Measurements from ENCODE around the gene TMEM181. TPM values are rescaled to one million over a fixed set of nuclear protein-coding genes. Genes with fewer than 3 reads are reported as not detected.

TMEM181 gene
- total and polyA plus RNA-seq, 2 experiments from 2014 or later = 20.0 to 46.9 TPM

GRCh38 chr6:158635427-158636073, 75.7 kb downstream of the TMEM181 start:
- no peak for DNase-seq (ENCODE audit: low spot score)
- Histone ChIP-seq H3K27ac (no peak overlapping the region), H3K4me3 (no peak overlapping the region), H3K4me2 (no peak overlapping the region), H2AFZ (no peak overlapping the region), H4K20me1 (ENCODE audit: insufficient read depth, poor library complexity, severe bottlenecking) (no peaks in the 10 kb centered on the region), H3K36me3 (replicated peaks; ENCODE audit: insufficient read depth, low read depth) (no peaks in the 10 kb centered on the region), H3K79me2 (peaks cover 21% of the 10 kb centered on the region), H3K9me3 (ENCODE audit: low read depth) (no peaks in the 10 kb centered on the region), H3K4me1 (ENCODE audit: insufficient read depth) (peaks cover 11% of the 10 kb centered on the region), H3K27me3 (no peaks in the 10 kb centered on the region), H3K9me2 (replicated peaks; ENCODE audit: insufficient read depth) (no peaks in the 10 kb centered on the region)
- TF ChIP-seq CTCF (IDR thresholded peaks at IDR 0.05; ENCODE audit: poor library complexity) = no peak
- no peak for TF ChIP-seq EZH2phosphoT487 (IDR thresholded peaks at IDR 0.05; ENCODE audit: low read depth, severe bottlenecking, unreplicated experiment)
- TF ChIP-seq EZH2 (IDR thresholded peaks at IDR 0.05; ENCODE audit: borderline replicate concordance) = no peak
- 90% methylated on average over 7 of the region's 7 CpGs for WGBS (ENCODE audit: low lambda C conversion rate, missing lambda C conversion rate)

GRCh38 chr6:158636778-158637177, 76.9 kb downstream of the TMEM181 start:
- H3K4me1 ChIP-seq (ENCODE audit: insufficient read depth) = peaks cover 7% of the 10 kb centered on the region
- no peaks in the 10 kb centered on the region for H3K9me3 ChIP-seq (ENCODE audit: low read depth)
- no peak for TF ChIP-seq EZH2phosphoT487 (IDR thresholded peaks at IDR 0.05; ENCODE audit: low read depth, severe bottlenecking, unreplicated experiment)
- no peak overlapping the region for H3K27ac ChIP-seq
- no peaks in the 10 kb centered on the region for H3K27me3 ChIP-seq
- no peaks in the 10 kb centered on the region for H3K9me2 ChIP-seq (replicated peaks; ENCODE audit: insufficient read depth)
- H2AFZ ChIP-seq = no peak overlapping the region
- H3K4me3 ChIP-seq = no peak overlapping the region
- no peak overlapping the region for H3K4me2 ChIP-seq
- WGBS (ENCODE audit: low lambda C conversion rate, missing lambda C conversion rate) = 97% methylated on average over 8 of the region's 8 CpGs
- peaks cover 5% of the 10 kb centered on the region for H4K20me1 ChIP-seq (ENCODE audit: insufficient read depth, poor library complexity, severe bottlenecking)
- DNase-seq (ENCODE audit: low spot score) = no peak
- H3K79me2 ChIP-seq = peaks cover 33% of the 10 kb centered on the region
- H3K36me3 ChIP-seq (replicated peaks; ENCODE audit: insufficient read depth, low read depth) = no peaks in the 10 kb centered on the region

GRCh38 chr6:158638324-158638854, 78.5 kb downstream of the TMEM181 start:
- WGBS (ENCODE audit: low lambda C conversion rate, missing lambda C conversion rate) = 87% methylated on average over 3 of the region's 3 CpGs
- no peak overlapping the region for H2AFZ ChIP-seq
- no peak overlapping the region for H3K4me3 ChIP-seq
- H4K20me1 ChIP-seq (ENCODE audit: insufficient read depth, poor library complexity, severe bottlenecking) = peaks cover 9% of the 10 kb centered on the region
- no peaks in the 10 kb centered on the region for H3K9me3 ChIP-seq (ENCODE audit: low read depth)
- H3K79me2 ChIP-seq = peaks cover 49% of the 10 kb centered on the region
- H3K4me2 ChIP-seq = no peak overlapping the region
- H3K27me3 ChIP-seq = no peaks in the 10 kb centered on the region
- no peak for TF ChIP-seq EZH2 (IDR thresholded peaks at IDR 0.05; ENCODE audit: borderline replicate concordance)
- TF ChIP-seq EZH2phosphoT487 (IDR thresholded peaks at IDR 0.05; ENCODE audit: low read depth, severe bottlenecking, unreplicated experiment) = no peak
- TF ChIP-seq CTCF (IDR thresholded peaks at IDR 0.05; ENCODE audit: poor library complexity) = no peak
- no peak overlapping the region for H3K27ac ChIP-seq
- no peaks in the 10 kb centered on the region for H3K9me2 ChIP-seq (replicated peaks; ENCODE audit: insufficient read depth)
- H3K36me3 ChIP-seq (replicated peaks; ENCODE audit: insufficient read depth, low read depth) = no peaks in the 10 kb centered on the region
- DNase-seq (ENCODE audit: low spot score) = no peak
- peaks cover 17% of the 10 kb centered on the region for H3K4me1 ChIP-seq (ENCODE audit: insufficient read depth)

- H3K36me3 ChIP-seq (replicated peaks; ENCODE audit: insufficient read depth, low read depth) = no peaks in the 10 kb centered on the region
- H3K4me2 ChIP-seq = no peak overlapping the region
- no peak overlapping the region for H3K27ac ChIP-seq
- no peaks in the 10 kb centered on the region for H3K9me3 ChIP-seq (ENCODE audit: low read depth)
- H4K20me1 ChIP-seq (ENCODE audit: insufficient read depth, poor library complexity, severe bottlenecking) = peaks cover 9% of the 10 kb centered on the region
- no peak overlapping the region for H2AFZ ChIP-seq
- no peak for TF ChIP-seq EZH2 (IDR thresholded peaks at IDR 0.05; ENCODE audit: borderline replicate concordance)
- no peak for TF ChIP-seq EZH2phosphoT487 (IDR thresholded peaks at IDR 0.05; ENCODE audit: low read depth, severe bottlenecking, unreplicated experiment)
- TF ChIP-seq CTCF (IDR thresholded peaks at IDR 0.05; ENCODE audit: poor library complexity) = no peak
- H3K27me3 ChIP-seq = no peaks in the 10 kb centered on the region
- 94% methylated on average over 5 of the region's 5 CpGs for WGBS (ENCODE audit: low lambda C conversion rate, missing lambda C conversion rate)
- H3K9me2 ChIP-seq (replicated peaks; ENCODE audit: insufficient read depth) = no peaks in the 10 kb centered on the region
- peaks cover 19% of the 10 kb centered on the region for H3K4me1 ChIP-seq (ENCODE audit: insufficient read depth)
- DNase-seq (ENCODE audit: low spot score) = no peak
- peaks cover 55% of the 10 kb centered on the region for H3K79me2 ChIP-seq
- no peak overlapping the region for H3K4me3 ChIP-seq
These were observed 79.2 kb downstream of the TMEM181 start for GRCh38 chr6:158639056-158639455.
